Measurements from ENCODE around the gene CAMSAP2. TPM values are rescaled to one million over a fixed set of nuclear protein-coding genes. Genes with fewer than 3 reads are reported as not detected.

The CAMSAP2 gene
- total and polyA plus RNA-seq, 2 donors (not counting 3 experiments of a cell fraction or from before 2014, with no cell fraction given): 6.7 to 45.5 TPM

GRCh38 chr1:200762089-200762488 is 23.4 kb downstream of the CAMSAP2 start:
- Histone ChIP-seq H3K79me2 (ENCODE audit: control insufficient read depth, insufficient read depth, low read length) (peaks cover 53% of the 10 kb centered on the region), H3K36me3 (ENCODE audit: control insufficient read depth in 2 of 2, extremely low read depth in 1 of 2, insufficient read depth in 2 of 2, low read length in 2 of 2) (peaks cover 3 to 4% of the 10 kb centered on the region in 2 experiments), H3K27ac (ENCODE audit: insufficient read depth, low read depth, low read length) (no peak overlapping the region), H2AFZ (ENCODE audit: low read depth, low read length) (no peak overlapping the region), H3K4me1 (ENCODE audit: control insufficient read depth, extremely low read depth, insufficient read depth, low read length) (no peaks in the 10 kb centered on the region), H4K20me1 (replicated peaks; ENCODE audit: control insufficient read depth, extremely low read depth, insufficient read depth, low read length) (peaks cover 3% of the 10 kb centered on the region), H3K27me3 (ENCODE audit: control insufficient read depth in 2 of 2, insufficient read depth in 2 of 2, low read length in 2 of 2) (no peaks in the 10 kb centered on the region), H3K4me3 (replicated peaks in 1 of 3; ENCODE audit: insufficient read depth in 1 of 3, low read depth in 1 of 3, low read length in 3 of 3) (no peak overlapping the region), H3K4me2 (ENCODE audit: insufficient read depth, low read length) (no peak overlapping the region), H3K9me3 (replicated peaks; ENCODE audit: control insufficient read depth, insufficient read depth, low read length) (no peaks in the 10 kb centered on the region), H3K9me1 (replicated peaks; ENCODE audit: control insufficient read depth, extremely low read depth, insufficient read depth, low read length) (no peaks in the 10 kb centered on the region), H3K9ac (replicated peaks; ENCODE audit: extremely low read depth, insufficient read depth, low read length) (no peak overlapping the region)
- BruUV-seq (replicated peaks): no TSS peak
- ChIA-PET POLR2A (no interaction called here), CTCF (interaction anchor here (0.6 kb wide), 2 partner anchors 100 to 253 kb away, joined by 3 to 4 read pairs; no protein-coding TSS in a partner anchor)
- no peak for DNase-seq (ENCODE audit: low read depth, low spot score)
- no peak for FAIRE-seq
- dilution Hi-C loops (cut with MboI; ENCODE audit: extremely low pct_ligation_motif_present, low sequenced_read_pairs): no loop called here
- intact Hi-C loops (cut with micrococcal nuclease): no loop called here
- TF ChIP-seq GATA2 (IDR thresholded peaks at IDR 0.05; ENCODE audit: insufficient read depth, insufficient read length, low read depth, low read length) (no peak), MYC (IDR thresholded peaks at IDR 0.05; ENCODE audit: low read depth, low read length) (no peak), CTCF (IDR thresholded peaks at IDR 0.05; ENCODE audit: extremely low read depth in 1 of 2, insufficient read depth in 1 of 2, low read depth in 1 of 2, low read length in 2 of 2) (no peak), FOS (IDR thresholded peaks at IDR 0.05; ENCODE audit: borderline replicate concordance, insufficient read depth, low read length) (no peak), POLR2A (IDR thresholded peaks at IDR 0.05; ENCODE audit: low read depth, low read length) (no peak), POLR2AphosphoS5 (IDR thresholded peaks at IDR 0.05; ENCODE audit: insufficient read depth, low read depth, low read length) (no peak), EZH2 (IDR thresholded peaks at IDR 0.05; ENCODE audit: borderline replicate concordance, low read depth, low read length, severe bottlenecking) (no peak), JUN (IDR thresholded peaks at IDR 0.05; ENCODE audit: borderline replicate concordance, insufficient read depth, insufficient read length, low read depth) (no peak), MAX (IDR thresholded peaks at IDR 0.05; ENCODE audit: insufficient read depth, insufficient read length) (no peak)

Measured in endothelial cell of umbilical vein (primary cell).